Measurements from ENCODE around the gene C5orf15. TPM values are rescaled to one million over a fixed set of nuclear protein-coding genes. Genes with fewer than 3 reads are reported as not detected.
A peak's percentile ranks its signal among the peaks of the same experiment; 100 is the strongest.

C5orf15 gene
- total and polyA plus RNA-seq, 9 of the 15 experiments (the other 6 are each of a cell fraction or from before 2014, with no cell fraction given) = 23.3 to 50.7 (median 35.5) TPM

GRCh38 chr5:133925866-133926488, 42.4 kb downstream of the C5orf15 start:
- peak overlapping the region; percentile 51; the same call in 1 of the 2 replicates for H2AFZ ChIP-seq (ENCODE audit: low read depth, low read length)
- no peaks in the 10 kb centered on the region for H3K9me3 ChIP-seq (replicated peaks; ENCODE audit: control insufficient read depth, insufficient read depth, low read depth, low read length)
- peaks cover 23 to 27% of the 10 kb centered on the region in 2 experiments for H3K4me1 ChIP-seq (replicated peaks in 1 of 2; ENCODE audit: control insufficient read depth in 2 of 2, insufficient read depth in 2 of 2, low read length in 2 of 2)
- no peak overlapping the region for H3K4me2 ChIP-seq (ENCODE audit: insufficient read depth, low read length)
- H3K27ac ChIP-seq (ENCODE audit: extremely low read depth, low read depth, low read length) = no peak overlapping the region
- BruUV-seq (replicated peaks) = no TSS peak
- 53% methylated on average over 11 of the region's 12 CpGs for WGBS (ENCODE audit: insufficient coverage, low coverage, missing lambda C conversion rate)
- H3K36me3 ChIP-seq (ENCODE audit: control insufficient read depth, insufficient read depth, low read length) = no peaks in the 10 kb centered on the region
- H4K20me1 ChIP-seq (replicated peaks; ENCODE audit: control insufficient read depth, insufficient read depth, low read length) = no peaks in the 10 kb centered on the region
- CTCF ChIA-PET (ENCODE audit: low intra/inter-chr PET ratio) = no interaction called here
- H3K9ac ChIP-seq (ENCODE audit: insufficient read depth in 1 of 2, low read depth in 2 of 2, low read length in 2 of 2) = peak overlapping the region in 1 of 2 experiments; percentile 19; a peak in 1 of 4 replicates
- no peak for DNase-seq (ENCODE audit: extremely low read depth in 1 of 4, low spot score in 3 of 4)
- POLR2A ChIA-PET = interaction anchor here (0.6 kb wide), 1 partner anchor 24 kb away, joined by 5 read pairs; no protein-coding TSS in a partner anchor
- no peak for FAIRE-seq
- no peaks in the 10 kb centered on the region for H3K79me2 ChIP-seq (ENCODE audit: control insufficient read depth, insufficient read depth, low read length)
- no peak overlapping the region for H3K4me3 ChIP-seq
- no peaks in the 10 kb centered on the region for H3K27me3 ChIP-seq (ENCODE audit: control insufficient read depth in 2 of 2, insufficient read depth in 2 of 2, low read length in 2 of 2)
- ATAC-seq = no peak
- no peaks in the 10 kb centered on the region for H3K9me1 ChIP-seq (ENCODE audit: control insufficient read depth, insufficient read depth, low read length)
- TF ChIP-seq MLLT1 (IDR thresholded peaks at IDR 0.05) (no peak), TAL1 (IDR thresholded peaks at IDR 0.05) (no peak), GATAD2A (IDR thresholded peaks at IDR 0.05) (no peak), OTX1 (CRISPR knock-in tag; IDR thresholded peaks at IDR 0.05) (no peak), POLR3A (IDR thresholded peaks at IDR 0.05; ENCODE audit: borderline replicate concordance, extremely low read depth, insufficient read depth, insufficient read length) (no peak), WHSC1 (IDR thresholded peaks at IDR 0.05; ENCODE audit: low read length) (no peak), CREBBP (IDR thresholded peaks at IDR 0.05; ENCODE audit: low read depth, low read length) (no peak), GTF2E2 (tag; IDR thresholded peaks at IDR 0.05) (no peak), ZFX (CRISPR knock-in tag; IDR thresholded peaks at IDR 0.05) (no peak), PTBP1 (IDR thresholded peaks at IDR 0.05; ENCODE audit: low read depth, low read length) (no peak), E2F4 (CRISPR knock-in tag; IDR thresholded peaks at IDR 0.05; ENCODE audit: low read depth) (no peak), ZNF511 (CRISPR knock-in tag; IDR thresholded peaks at IDR 0.05) (no peak), MAZ (CRISPR knock-in tag; conservative IDR thresholded peaks at IDR 0.05 in 1 of 2, IDR thresholded peaks at IDR 0.05 in 1 of 2) (no peak), SIX5 (IDR thresholded peaks at IDR 0.05; ENCODE audit: borderline replicate concordance in 1 of 2, insufficient read depth in 1 of 2, low read depth in 1 of 2, low read length in 2 of 2) (no peak), RBFOX2 (IDR thresholded peaks at IDR 0.05; ENCODE audit: low read depth, low read length) (no peak)
- intact Hi-C loops (cut with micrococcal nuclease) = no loop called here
- in situ Hi-C loops (cut with MboI) = no loop called here

Measured in K562 (cell line).